GM23248 (cell line): ENCODE results near the gene MRPL4. TPM values are rescaled to one million over a fixed set of nuclear protein-coding genes. Genes with fewer than 3 reads are reported as not detected.

Experiments
- DNase-seq: peaks from one replicate; pipeline ENCODE4 v3.0.0-alpha.2; 2015
- H2AFZ ChIP-seq: fragments of 200-600 bp; sonication (generic); 2 replicates; pipeline ENCODE4 v1.6.1; 2016; ENCODE audit warnings: antibody characterized with exemption
- H3F3A ChIP-seq: fragments of 200-600 bp; sonication (generic); 2 replicates; pipeline ENCODE4 v1.6.1; 2016; ENCODE audit warnings: mild to moderate bottlenecking, antibody characterized with exemption, mixed run types; ENCODE audit not compliant: insufficient read depth
- H3K27ac ChIP-seq: fragments of 200-600 bp; sonication (generic); 2 replicates; pipeline ENCODE4 v1.5.1; 2016; ENCODE audit warnings: mild to moderate bottlenecking
- H3K27me3 ChIP-seq: fragments of 200-600 bp; sonication (generic); replicated peaks from 2 replicates; pipeline ENCODE4 v1.6.1; 2016; ENCODE audit warnings: mild to moderate bottlenecking; ENCODE audit not compliant: insufficient read depth
- H3K36me3 ChIP-seq: fragments of 200-600 bp; sonication (generic); 2 replicates; pipeline ENCODE4 v1.6.1; 2016; ENCODE audit warnings: low read depth, mild to moderate bottlenecking
- H3K4me1 ChIP-seq: fragments of 200-600 bp; sonication (generic); 2 replicates; pipeline ENCODE4 v1.6.1; 2016; ENCODE audit warnings: mild to moderate bottlenecking; ENCODE audit not compliant: insufficient read depth
- H3K4me2 ChIP-seq: fragments of 200-600 bp; sonication (generic); one replicate; pipeline ENCODE4 v1.6.1; 2016; ENCODE audit warnings: mild to moderate bottlenecking; ENCODE audit not compliant: unreplicated experiment
- H3K4me3 ChIP-seq: fragments of 200-600 bp; sonication (generic); 2 replicates; pipeline ENCODE4 v1.5.1; 2016; ENCODE audit warnings: mild to moderate bottlenecking
- H3K79me2 ChIP-seq: fragments of 200-600 bp; sonication (generic); 2 replicates; pipeline ENCODE4 v1.6.1; 2016; ENCODE audit warnings: mild to moderate bottlenecking; ENCODE audit not compliant: insufficient read depth
- H3K9ac ChIP-seq: fragments of 200-600 bp; sonication (generic); 2 replicates; pipeline ENCODE4 v1.6.1; 2016; ENCODE audit warnings: mild to moderate bottlenecking
- H3K9me2 ChIP-seq: fragments of 200-600 bp; sonication (generic); 2 replicates; pipeline ENCODE4 v1.6.1; 2016; ENCODE audit warnings: mixed run types, mild to moderate bottlenecking, moderate library complexity; ENCODE audit not compliant: insufficient read depth
- H3K9me3 ChIP-seq: fragments of 200-600 bp; sonication (generic); one replicate; pipeline ENCODE4 v1.6.1; 2017; ENCODE audit warnings: low read depth
- H4K20me1 ChIP-seq: fragments of 200-600 bp; sonication (generic); 2 replicates; pipeline ENCODE4 v1.6.0; 2016; ENCODE audit not compliant: insufficient read depth
- EZH2 ChIP-seq: fragments of 200-600 bp; sonication (generic); IDR thresholded peaks from 2 replicates; pipeline ENCODE4 v1.6.1; 2018; ENCODE audit warnings: antibody characterized with exemption, mild to moderate bottlenecking; ENCODE audit not compliant: insufficient read depth, poor library complexity, severe bottlenecking
- EZH2phosphoT487 ChIP-seq: fragments of 200-600 bp; sonication (generic); IDR thresholded peaks from 2 replicates; pipeline ENCODE4 v1.6.1; 2018; ENCODE audit warnings: antibody characterized with exemption, moderate library complexity, mild to moderate bottlenecking, low read depth; ENCODE audit not compliant: insufficient read depth
- WGBS, 2 experiments: methylation state at CpG; one replicate each; pipeline ENCODE4 v1.1.6; 2015 to 2017; ENCODE audit warnings: low lambda C conversion rate in 2 of 2, low coverage in 1 of 2; ENCODE audit errors: missing lambda C conversion rate in 2 of 2; 5-methylcytosine and 5-hydroxymethylcytosine counted together
- in situ Hi-C: fragments of 300-500 bp; cut with MboI; formaldehyde crosslinking; loops from 2 replicates; pipeline ENCODE4 v1.15.0; 2020
- polyA plus RNA-seq: library from polyadenylated mRNA; unstranded; fragments of >200 nt; fragmentation: Nextera tagmentation; extraction: Ambion mirVana; gene quantifications from 2 replicates; pipeline ENCODE4 v1.2.1, GENCODE V29; 2016
- total RNA-seq: library from RNA; depleted of rRNA; stranded (reverse); fragments of >200 nt; shearing (Covaris generic); gene quantifications from 2 replicates; pipeline ENCODE4 v1.2.3, GENCODE V29; 2014

Gene MRPL4
- total and polyA plus RNA-seq, 2 experiments from 2014 or later, result 73.9 to 101 TPM

DNA sequence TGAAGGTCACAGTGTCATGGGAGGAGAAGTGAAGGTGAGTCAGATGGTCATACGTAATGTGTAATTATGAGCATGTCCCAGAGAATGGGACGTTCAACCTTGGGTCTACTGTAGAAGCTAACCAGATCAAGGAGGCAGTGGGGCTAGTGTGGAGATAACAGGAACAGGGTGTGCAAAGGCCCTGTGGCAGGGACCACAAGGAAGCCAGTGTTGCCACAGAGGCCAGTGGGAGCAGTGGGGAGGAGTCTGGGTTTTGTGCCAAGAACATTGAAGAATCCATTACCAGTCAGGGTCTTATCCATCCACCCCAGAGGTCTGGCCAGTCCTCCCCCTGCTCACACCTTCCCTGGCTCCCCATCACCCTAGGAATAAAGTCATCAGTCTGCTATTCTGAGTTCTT lies 3.3 kb downstream of the MRPL4 start:
- H3K4me1 ChIP-seq, result peaks cover 5% of the 10 kb centered on the region; the same call in 1 of the 2 replicates
- H3K9me3 ChIP-seq, result no peaks in the 10 kb centered on the region
- no peaks in the 10 kb centered on the region for H3F3A ChIP-seq
- TF ChIP-seq EZH2phosphoT487 (no peak), EZH2 (no peak)
- H4K20me1 ChIP-seq, result no peaks in the 10 kb centered on the region
- no peak overlapping the region for H3K4me2 ChIP-seq
- no peak overlapping the region for H2AFZ ChIP-seq
- no peak overlapping the region for H3K27ac ChIP-seq
- 91 to 92% methylated on average over 2 of the region's 2 CpGs for WGBS, 2 experiments
- no peak overlapping the region for H3K4me3 ChIP-seq
- no peaks in the 10 kb centered on the region for H3K9me2 ChIP-seq
- no peak for DNase-seq
- no peak overlapping the region for H3K9ac ChIP-seq
- in situ Hi-C loops, result no loop called here
- H3K79me2 ChIP-seq, result peaks cover 22% of the 10 kb centered on the region
- no peaks in the 10 kb centered on the region; the same call in none of the 2 replicates for H3K36me3 ChIP-seq
- no peaks in the 10 kb centered on the region for H3K27me3 ChIP-seq

DNA sequence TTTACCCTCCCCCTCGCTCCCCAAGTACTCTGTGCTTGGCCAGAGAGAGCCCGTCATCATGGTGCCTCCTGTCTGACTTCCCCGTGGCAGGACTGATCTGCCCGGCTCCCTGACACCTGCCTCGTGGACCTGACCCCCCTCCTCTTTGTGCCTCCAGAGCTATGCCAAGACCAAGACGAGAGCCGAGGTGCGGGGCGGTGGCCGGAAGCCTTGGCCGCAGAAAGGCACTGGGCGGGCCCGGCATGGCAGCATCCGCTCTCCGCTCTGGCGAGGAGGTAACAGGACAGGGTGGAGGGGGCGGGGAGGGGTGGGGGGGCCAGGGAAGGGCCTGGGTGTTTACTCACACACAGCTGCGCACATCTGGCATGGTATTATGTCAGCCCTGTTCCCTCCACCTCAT lies 4.5 kb downstream of the MRPL4 start:
- DNase-seq, result no peak
- Histone ChIP-seq H4K20me1 (no peaks in the 10 kb centered on the region), H3K36me3 (no peaks in the 10 kb centered on the region; the same call in none of the 2 replicates), H3K79me2 (peaks cover 22% of the 10 kb centered on the region), H3K9ac (no peak overlapping the region), H3K27ac (no peak overlapping the region), H3K4me3 (no peak overlapping the region), H3K9me3 (no peaks in the 10 kb centered on the region), H3K4me2 (no peak overlapping the region), H3F3A (no peaks in the 10 kb centered on the region), H3K27me3 (no peaks in the 10 kb centered on the region), H3K9me2 (no peaks in the 10 kb centered on the region), H3K4me1 (peaks cover 5% of the 10 kb centered on the region; the same call in 1 of the 2 replicates), H2AFZ (no peak overlapping the region)
- TF ChIP-seq EZH2phosphoT487 (no peak), EZH2 (no peak)
- 86 to 92% methylated on average over 10 to 18 of the region's 18 CpGs for WGBS, 2 experiments
- in situ Hi-C loops, result no loop called here

GRCh38 chr19:10256970-10257615 lies 5.1 kb downstream of the MRPL4 start:
- WGBS, 2 experiments, result 71 to 72% methylated on average over 9 of the region's 9 CpGs
- H2AFZ ChIP-seq, result no peak overlapping the region
- H3K4me2 ChIP-seq, result no peak overlapping the region
- no peak overlapping the region for H3K27ac ChIP-seq
- H4K20me1 ChIP-seq, result no peaks in the 10 kb centered on the region
- DNase-seq, result no peak
- no peaks in the 10 kb centered on the region for H3K27me3 ChIP-seq
- H3K9me3 ChIP-seq, result no peaks in the 10 kb centered on the region
- no peaks in the 10 kb centered on the region for H3K9me2 ChIP-seq
- no peak overlapping the region for H3K4me3 ChIP-seq
- H3K4me1 ChIP-seq, result peaks cover 5% of the 10 kb centered on the region; the same call in 1 of the 2 replicates
- no peaks in the 10 kb centered on the region; the same call in none of the 2 replicates for H3K36me3 ChIP-seq
- no peak overlapping the region for H3K9ac ChIP-seq
- H3F3A ChIP-seq, result no peaks in the 10 kb centered on the region
- peaks cover 22% of the 10 kb centered on the region for H3K79me2 ChIP-seq
- no peak for TF ChIP-seq EZH2phosphoT487
- TF ChIP-seq EZH2, result no peak
- in situ Hi-C loops, result no loop called here

DNA sequence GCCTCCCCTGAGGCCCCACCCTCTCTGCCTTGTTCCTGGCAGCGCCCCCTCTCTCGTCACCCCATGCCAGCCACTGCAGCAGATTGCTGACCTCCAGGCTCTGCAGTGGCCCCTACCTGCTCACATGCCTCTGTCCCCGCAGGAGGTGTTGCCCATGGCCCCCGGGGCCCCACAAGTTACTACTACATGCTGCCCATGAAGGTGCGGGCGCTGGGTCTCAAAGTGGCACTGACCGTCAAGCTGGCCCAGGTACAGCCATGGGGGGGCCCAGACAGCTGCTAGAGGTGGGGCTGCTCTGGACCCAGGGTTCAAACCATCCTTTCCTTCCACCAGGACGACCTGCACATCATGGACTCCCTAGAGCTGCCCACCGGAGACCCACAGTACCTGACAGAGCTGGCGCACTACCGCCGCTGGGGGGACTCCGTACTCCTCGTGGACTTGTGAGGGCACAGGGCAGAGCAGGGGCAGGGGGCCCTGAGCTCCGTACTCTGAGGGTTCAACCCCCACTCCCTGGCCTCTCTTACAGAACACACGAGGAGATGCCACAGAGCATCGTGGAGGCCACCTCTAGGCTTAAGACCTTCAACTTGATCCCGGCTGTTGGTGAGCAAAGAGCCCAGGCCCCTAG lies 6.2 kb downstream of the MRPL4 start:
- no peak overlapping the region for H3K4me2 ChIP-seq
- no peaks in the 10 kb centered on the region for H3K9me3 ChIP-seq
- no peaks in the 10 kb centered on the region; the same call in none of the 2 replicates for H3K36me3 ChIP-seq
- TF ChIP-seq EZH2, result no peak
- TF ChIP-seq EZH2phosphoT487, result no peak
- H3F3A ChIP-seq, result no peaks in the 10 kb centered on the region
- no peak for DNase-seq
- H3K9ac ChIP-seq, result no peak overlapping the region
- H3K4me1 ChIP-seq, result no peaks in the 10 kb centered on the region
- H3K27me3 ChIP-seq, result no peaks in the 10 kb centered on the region
- H3K27ac ChIP-seq, result no peak overlapping the region
- no peak overlapping the region for H3K4me3 ChIP-seq
- H3K9me2 ChIP-seq, result no peaks in the 10 kb centered on the region
- no peaks in the 10 kb centered on the region for H4K20me1 ChIP-seq
- 93 to 96% methylated on average over 18 of the region's 18 CpGs for WGBS, 2 experiments
- H2AFZ ChIP-seq, result no peak overlapping the region
- H3K79me2 ChIP-seq, result peaks cover 11% of the 10 kb centered on the region
- in situ Hi-C loops, result no loop called here
